Ovary (tissue), 9 donors: ENCODE data around the gene ZNF385A. TPM values are rescaled to one million over a fixed set of nuclear protein-coding genes. Genes with fewer than 3 reads are reported as not detected.
A peak's percentile ranks its signal among the peaks of the same experiment; 100 is the strongest.

Experiments used
- DNase-seq, 5 donors: peaks; one replicate each; pipeline ENCODE4 v3.0.0-alpha.2; 2019 to 2020
- H3K27ac ChIP-seq, 2 donors: fragments of 200-600 bp; one replicate each; pipeline versions ENCODE4 v1.5.1 to v1.8.0; 2019 to 2022
- H3K27me3 ChIP-seq: fragments of 200-600 bp; one replicate; pipeline ENCODE4 v1.8.0; 2022
- H3K36me3 ChIP-seq: fragments of 200-600 bp; sonication (generic); one replicate; pipeline ENCODE4 v1.5.1; 2019
- H3K4me1 ChIP-seq: one replicate; pipeline ENCODE4 v1.8.1; 2013; ENCODE audit warnings: mild to moderate bottlenecking, moderate library complexity; ENCODE audit not compliant: insufficient read depth
- H3K4me3 ChIP-seq: fragments of 200-600 bp; sonication (generic); one replicate; pipeline ENCODE4 v1.5.1; 2017
- H3K9me3 ChIP-seq, 2 donors: fragments of 200-600 bp in 1 of 2; sonication (generic) in 1 of 2; one replicate each; pipeline versions ENCODE4 v1.5.1 to v1.8.1; 2013 to 2019; ENCODE audit warnings: mild to moderate bottlenecking in 1 of 2, moderate library complexity in 1 of 2
- CTCF ChIP-seq, 3 donors: fragments of 450-650 bp in 2 of 3; fragments of 200-600 bp in 1 of 3; IDR thresholded peaks; one replicate each; pipeline versions ENCODE4 v1.5.1 to v1.8.0; 2016 to 2022; ENCODE audit warnings: antibody characterized with exemption in 3 of 3, mild to moderate bottlenecking in 1 of 3
- EP300 ChIP-seq: sonication (generic); formaldehyde crosslinking; IDR thresholded peaks from one replicate; pipeline ENCODE4 v1.6.1; 2017; ENCODE audit warnings: antibody characterized with exemption
- POLR2A ChIP-seq: fragments of 450-650 bp; IDR thresholded peaks from one replicate; pipeline ENCODE4 v1.6.1; 2017; ENCODE audit warnings: antibody characterized with exemption, mild to moderate bottlenecking, moderate library complexity
- WGBS, 3 donors: extraction: QIAGEN DNeasy Blood & Tissue Kit in 1 of 3; methylation state at CpG; one replicate each; pipeline versions ENCODE4 v1.1.5 to v1.1.7; 2013 to 2017; 5-methylcytosine and 5-hydroxymethylcytosine counted together
- intact Hi-C, 4 donors: fragments of 100-400 bp; cut with DNase I; formaldehyde crosslinking; loops; one replicate each; pipeline versions ENCODE4 v1.11.0 to v1.15.1; 2022 to 2023
- polyA plus RNA-seq, 2 donors: library from polyadenylated mRNA; stranded (reverse); fragments of 200-250 nt in 1 of 2; fragments of 350-450 nt in 1 of 2; fragmentation: Illumina TruSeq in 1 of 2; extraction: RNeasy Lipid Tissue Mini Kit (QIAGEN cat#74804) in 1 of 2; gene quantifications; one replicate each; pipeline ENCODE4 v1.2.3, GENCODE V29; 2013 to 2014
- total RNA-seq, 7 donors: library from RNA; depleted of rRNA in 2 of 7; stranded (reverse); fragments of >200 nt in 2 of 7; fragmentation: NEBNext Ultra II Directional in 3 of 7; extraction: Animal tissue kit (Norgen Biotek cat#: 25700) in 3 of 7; gene quantifications; one replicate each; pipeline versions ENCODE4 v1.1.0 to v1.2.4, GENCODE V29; 2016 to 2023
- donor health status: DM: no; HTN: no; CAD: no; lungs with moderate emphysema.
- donor health status: DM: no; HTN: no; CAD: no.
- donor health status: Bipolar disorder and iron deficiency.
- donor health status: DM: yes; HTN: yes; CAD: no.
- donor health status: DM: no; HTN: no; CAD: no.
- donor health status: DM: yes; HTN: yes; CAD: no.

Gene ZNF385A
- total and polyA plus RNA-seq, 9 donors, result 3.6 to 30.5 (median 6.0) TPM

GRCh38 chr12:54363047-54363446 lies 21.5 kb downstream of the ZNF385A start:
- TF ChIP-seq POLR2A, result no peak
- no peak for TF ChIP-seq EP300
- TF ChIP-seq CTCF (IDR thresholded peaks at IDR 0.05), result no peak
- 78 to 85% (median 84%) methylated on average over 8 of the region's 8 CpGs for WGBS, 3 donors
- no peak for DNase-seq
- Histone ChIP-seq H3K36me3 (no peaks in the 10 kb centered on the region), H3K27ac (no peak overlapping the region), H3K4me3 (no peak overlapping the region), H3K4me1 (no peaks in the 10 kb centered on the region), H3K27me3 (no peaks in the 10 kb centered on the region), H3K9me3 (no peaks in the 10 kb centered on the region)
- intact Hi-C loops, result loop anchor here (2.0 to 10.0 kb wide), 5 partner anchors 142 to 378 kb away; partner anchors contain the start of genes HOXC8 (in 2 of the 4), HOXC9 (in 2 of the 4) and HOXC10 (in 1 of the 4)

- 66 to 71% (median 66%) methylated on average over 16 of the region's 16 CpGs for WGBS, 3 donors
- peak; percentile 79 to 90 (median 88) for DNase-seq
- no peak overlapping the region for H3K4me3 ChIP-seq
These were observed 23.6 kb downstream of the ZNF385A start for GRCh38 chr12:54360717-54361456.

GRCh38 chr12:54359762-54360351 lies 24.7 kb downstream of the ZNF385A start:
- peaks cover 1% of the 10 kb centered on the region for H3K4me1 ChIP-seq
- H3K36me3 ChIP-seq, result no peaks in the 10 kb centered on the region
- intact Hi-C loops, result loop anchor here (5.0 to 10.0 kb wide), 6 partner anchors 75 to 375 kb away; partner anchors contain the start of genes CBX5 (in 2 of the 4), HNRNPA1 (in 2 of the 4), HOXC8 (in 2 of the 4) and HOXC9 (in 2 of the 4)
- no peak for DNase-seq
- H3K4me3 ChIP-seq, result peak overlapping the region; percentile 45
- peak overlapping the region; percentile 79 to 88 for H3K27ac ChIP-seq
- H3K9me3 ChIP-seq, result no peaks in the 10 kb centered on the region
- WGBS, 3 donors, result 43 to 49% (median 47%) methylated on average over 9 of the region's 9 CpGs
- no peaks in the 10 kb centered on the region for H3K27me3 ChIP-seq
- TF ChIP-seq CTCF (IDR thresholded peaks at IDR 0.05) (no peak), POLR2A (no peak), EP300 (no peak)

More at GRCh38 chr12:54360717-54361456, 23.6 kb downstream of the ZNF385A start:
- no peaks in the 10 kb centered on the region for H3K36me3 ChIP-seq
- no peaks in the 10 kb centered on the region for H3K27me3 ChIP-seq
- no peaks in the 10 kb centered on the region for H3K4me1 ChIP-seq
- intact Hi-C loops, result loop anchor here (5.0 to 10.0 kb wide), 3 partner anchors 144 to 376 kb away; partner anchors contain the start of genes HOXC8 (in 2 of the 4), HOXC9 (in 2 of the 4) and HOXC10 (in 1 of the 4)
- H3K27ac ChIP-seq, result peak overlapping the region in 1 of 2 donors; percentile 88
- TF ChIP-seq CTCF (IDR thresholded peaks at IDR 0.05), result peak; percentile 78 to 86 (median 80)
- no peak for TF ChIP-seq POLR2A
- no peak for TF ChIP-seq EP300
- no peaks in the 10 kb centered on the region for H3K9me3 ChIP-seq

- Histone ChIP-seq H3K36me3 (no peaks in the 10 kb centered on the region), H3K9me3 (no peaks in the 10 kb centered on the region), H3K27ac (peak overlapping the region; percentile 79 to 88), H3K4me3 (peak overlapping the region; percentile 45), H3K4me1 (peaks cover 1% of the 10 kb centered on the region), H3K27me3 (no peaks in the 10 kb centered on the region)
- intact Hi-C loops, result loop anchor here in 3 of 4 donors (5.0 to 10.0 kb wide), 3 partner anchors 74 to 364 kb away; partner anchors contain the start of genes CBX5 (in 2 of the 3) and HNRNPA1 (in 2 of the 3)
- TF ChIP-seq EP300 (no peak), CTCF (IDR thresholded peaks at IDR 0.05) (no peak), POLR2A (peak; percentile 35)
- peak; percentile 95 to 98 (median 97) for DNase-seq
- 0 to 1% (median 1%) methylated on average over 40 of the region's 40 CpGs for WGBS, 3 donors
These were observed 25.4 kb downstream of the ZNF385A start for GRCh38 chr12:54358945-54359761.
